Right cardiac atrium (tissue), 5 donors: ENCODE results near the gene BICDL1. TPM values are rescaled to one million over a fixed set of nuclear protein-coding genes. Genes with fewer than 3 reads are reported as not detected.
"Not testable (repeated sequence)": the region's sequence is repeated elsewhere in the genome, so short reads cannot be mapped to it uniquely, and the experiment has no call there.

Experiments
- ATAC-seq, 2 donors: fragments of 200-7000 bp; cut with Tn5 transposase; one replicate each; pipeline versions ENCODE4 v1.8.0 to v1.9.1; 2020; ENCODE audit warnings: moderate library complexity in 2 of 2, mild to moderate bottlenecking in 1 of 2
- DNase-seq, 3 donors: peaks; one replicate each; pipeline ENCODE4 v3.0.0-alpha.2; 2020
- H3K27ac ChIP-seq: one replicate; pipeline ENCODE4 v1.5.1; 2013; ENCODE audit warnings: mild to moderate bottlenecking, low read length, control low read depth, moderate library complexity
- H3K27me3 ChIP-seq: one replicate; pipeline ENCODE4 v1.6.1; 2013; ENCODE audit not compliant: control insufficient read depth, insufficient read depth
- H3K4me1 ChIP-seq: one replicate; pipeline ENCODE4 v1.6.1; 2013; ENCODE audit warnings: low read length; ENCODE audit not compliant: control insufficient read depth, insufficient read depth
- H3K4me3 ChIP-seq: one replicate; pipeline ENCODE4 v1.5.1; 2013; ENCODE audit warnings: low read length, control low read depth
- H3K9me3 ChIP-seq: one replicate; pipeline ENCODE4 v1.6.1; 2013; ENCODE audit warnings: low read length; ENCODE audit not compliant: control insufficient read depth
- whole genome bisulfite sequencing: extraction: QIAGEN DNeasy Blood & Tissue Kit; methylation state at CpG from one replicate; pipeline ENCODE4 v1.1.7; 2013; 5-methylcytosine and 5-hydroxymethylcytosine counted together
- intact Hi-C, 4 donors: fragments of 100-400 bp; cut with DNase I; formaldehyde crosslinking; loops; one replicate each; pipeline versions ENCODE4 v1.11.0 to v1.14.0; 2022 to 2023
- polyA plus RNA-seq: library from polyadenylated mRNA; stranded (reverse); fragments of 200-250 nt; gene quantifications from one replicate; pipeline ENCODE4 v1.2.3, GENCODE V29; 2013
- total RNA-seq, 4 donors: library from RNA; stranded (reverse); fragmentation: NEBNext Ultra II Directional; extraction: Animal tissue kit (Norgen Biotek cat#: 25700); gene quantifications; one replicate each; pipeline ENCODE4 v1.2.1, GENCODE V29; 2021
- donor health status: healthy with polysubstance abuse.
- donor health status: DM: no; HTN: yes; CAD: no.
- donor health status: DM: no; HTN: no; CAD: no.
- donor health status: DM: no; HTN: yes; CAD: no; lungs with severe emphysema.
- donor health status: DM: yes; HTN: yes; CAD: no.

BICDL1 gene
- total and polyA plus RNA-seq, 5 donors, result 0.11 to 2.1 (median 0.95) TPM

GRCh38 chr12:120025640-120026039 is 36.6 kb downstream of the BICDL1 start:
- Histone ChIP-seq H3K4me1 (no peaks in the 10 kb centered on the region), H3K27ac (no peak overlapping the region), H3K27me3 (no peaks in the 10 kb centered on the region), H3K4me3 (no peak overlapping the region), H3K9me3 (no peaks in the 10 kb centered on the region)
- ATAC-seq, result no peak
- DNase-seq, result no peak
- WGBS, result 95% methylated on average over 2 of the region's 2 CpGs
- intact Hi-C loops, result no loop called here

GRCh38 chr12:120032242-120032641 is 43.2 kb downstream of the BICDL1 start:
- H3K27me3 ChIP-seq, result no peaks in the 10 kb centered on the region
- H3K4me1 ChIP-seq, result no peaks in the 10 kb centered on the region
- no peaks in the 10 kb centered on the region for H3K9me3 ChIP-seq
- intact Hi-C loops, result no loop called here
- H3K27ac ChIP-seq, result no peak overlapping the region
- DNase-seq (no peak), ATAC-seq (no peak)
- H3K4me3 ChIP-seq, result no peak overlapping the region

GRCh38 chr12:120037851-120038250 is 48.8 kb downstream of the BICDL1 start:
- DNase-seq, result no peak
- ATAC-seq, result no peak
- H3K4me1 ChIP-seq, result no peaks in the 10 kb centered on the region
- H3K27me3 ChIP-seq, result no peaks in the 10 kb centered on the region
- no peak overlapping the region for H3K27ac ChIP-seq
- WGBS, result 83% methylated on average over 2 of the region's 2 CpGs
- intact Hi-C loops, result no loop called here
- H3K4me3 ChIP-seq, result no peak overlapping the region
- H3K9me3 ChIP-seq, result no peaks in the 10 kb centered on the region

- H3K4me1 ChIP-seq, result no peaks in the 10 kb centered on the region
- no peak overlapping the region for H3K4me3 ChIP-seq
- H3K9me3 ChIP-seq, result no peaks in the 10 kb centered on the region
- no peak overlapping the region for H3K27ac ChIP-seq
- H3K27me3 ChIP-seq, result no peaks in the 10 kb centered on the region
- intact Hi-C loops, result no loop called here
- 73% methylated on average over 3 of the region's 3 CpGs for WGBS
- ATAC-seq (no peak), DNase-seq (no peak)
These were observed 50.7 kb downstream of the BICDL1 start for GRCh38 chr12:120039711-120040110.

GRCh38 chr12:120041386-120042231 is 52.6 kb downstream of the BICDL1 start:
- no peaks in the 10 kb centered on the region for H3K4me1 ChIP-seq
- no peak for DNase-seq
- H3K9me3 ChIP-seq, result no peaks in the 10 kb centered on the region
- H3K4me3 ChIP-seq, result no peak overlapping the region
- H3K27me3 ChIP-seq, result no peaks in the 10 kb centered on the region
- no peak overlapping the region for H3K27ac ChIP-seq
- 64% methylated on average over 11 of the region's 11 CpGs for WGBS
- no peak for ATAC-seq
- intact Hi-C loops, result no loop called here

GRCh38 chr12:120045367-120045766 is 56.3 kb downstream of the BICDL1 start:
- 84% methylated on average over 3 of the region's 5 CpGs for WGBS
- ATAC-seq, H3K27me3 ChIP-seq, H3K4me3 ChIP-seq, intact Hi-C loops, H3K9me3 ChIP-seq, DNase-seq, H3K4me1 ChIP-seq, H3K27ac ChIP-seq: not testable (repeated sequence)

- H3K4me1 ChIP-seq, result no peaks in the 10 kb centered on the region
- ATAC-seq (no peak), DNase-seq (no peak)
- 95% methylated on average over 1 of the region's 1 CpG for WGBS
- no peaks in the 10 kb centered on the region for H3K9me3 ChIP-seq
- intact Hi-C loops, result no loop called here
- no peaks in the 10 kb centered on the region for H3K27me3 ChIP-seq
- H3K27ac ChIP-seq, result no peak overlapping the region
- H3K4me3 ChIP-seq, result no peak overlapping the region
These were observed 58.0 kb downstream of the BICDL1 start for GRCh38 chr12:120047072-120047471.

GRCh38 chr12:120048263-120048662 is 59.2 kb downstream of the BICDL1 start:
- no peaks in the 10 kb centered on the region for H3K27me3 ChIP-seq
- no peaks in the 10 kb centered on the region for H3K4me1 ChIP-seq
- no peak overlapping the region for H3K27ac ChIP-seq
- ATAC-seq (no peak), DNase-seq (no peak)
- H3K9me3 ChIP-seq, result no peaks in the 10 kb centered on the region
- H3K4me3 ChIP-seq, result no peak overlapping the region
- intact Hi-C loops, result no loop called here

- H3K27ac ChIP-seq, result no peak overlapping the region
- intact Hi-C loops, result no loop called here
- ATAC-seq (no peak), DNase-seq (no peak)
- H3K4me3 ChIP-seq, result no peak overlapping the region
- H3K9me3 ChIP-seq, result no peaks in the 10 kb centered on the region
- H3K4me1 ChIP-seq, result no peaks in the 10 kb centered on the region
- WGBS, result 65% methylated on average over 6 of the region's 6 CpGs
- no peaks in the 10 kb centered on the region for H3K27me3 ChIP-seq
These were observed 60.4 kb downstream of the BICDL1 start for GRCh38 chr12:120049426-120049825.

- H3K9me3 ChIP-seq, result no peaks in the 10 kb centered on the region
- DNase-seq (no peak), ATAC-seq (no peak)
- intact Hi-C loops, result no loop called here
- H3K4me1 ChIP-seq, result no peaks in the 10 kb centered on the region
- H3K4me3 ChIP-seq, result no peak overlapping the region
- WGBS, result 88% methylated on average over 3 of the region's 3 CpGs
- H3K27me3 ChIP-seq, result no peaks in the 10 kb centered on the region
- H3K27ac ChIP-seq, result no peak overlapping the region
These were observed 62.5 kb downstream of the BICDL1 start for GRCh38 chr12:120051535-120051934.

GRCh38 chr12:120054293-120054692 is 65.3 kb downstream of the BICDL1 start:
- intact Hi-C loops, result no loop called here

More at GRCh38 chr12:120054293-120054692, 65.3 kb downstream of the BICDL1 start:
- no peaks in the 10 kb centered on the region for H3K4me1 ChIP-seq
- H3K27ac ChIP-seq, result no peak overlapping the region
- WGBS, result 90% methylated on average over 4 of the region's 4 CpGs
- ATAC-seq, result no peak
- H3K4me3 ChIP-seq, result no peak overlapping the region
- no peaks in the 10 kb centered on the region for H3K27me3 ChIP-seq
- no peak for DNase-seq
- no peaks in the 10 kb centered on the region for H3K9me3 ChIP-seq
